Activated CD8-positive, alpha-beta memory T cell treated with anti-CD3 and anti-CD28 coated beads, Interleukin-2, amount 50 U/mL, for 4 hours (primary cell): ENCODE data around the gene MYO1E.

ENCODE experiments used
- DNase-seq: peaks from one replicate; pipeline ENCODE4 v3.0.0-alpha.2; 2020

MYO1E gene

DNA sequence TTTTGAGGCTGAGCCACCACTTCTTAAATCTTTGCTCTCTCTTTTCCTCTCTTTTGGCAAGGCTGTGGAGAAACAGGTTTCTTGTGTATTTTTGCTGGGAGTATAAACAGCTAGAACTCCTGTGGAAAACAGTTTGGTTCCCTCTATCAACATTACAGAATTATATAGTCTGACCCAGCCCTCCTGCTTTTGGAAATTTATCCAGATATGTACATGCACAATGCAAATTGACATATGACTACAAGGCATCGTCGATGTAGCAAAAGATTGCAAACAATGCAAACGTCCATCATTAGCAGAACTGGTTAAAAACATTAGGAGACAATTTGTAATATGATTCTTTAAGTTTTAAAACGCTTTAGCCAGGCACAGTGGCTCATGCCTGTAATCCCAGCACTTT is 12.5 kb upstream of the MYO1E start:
- DNase-seq, result no peak

DNA sequence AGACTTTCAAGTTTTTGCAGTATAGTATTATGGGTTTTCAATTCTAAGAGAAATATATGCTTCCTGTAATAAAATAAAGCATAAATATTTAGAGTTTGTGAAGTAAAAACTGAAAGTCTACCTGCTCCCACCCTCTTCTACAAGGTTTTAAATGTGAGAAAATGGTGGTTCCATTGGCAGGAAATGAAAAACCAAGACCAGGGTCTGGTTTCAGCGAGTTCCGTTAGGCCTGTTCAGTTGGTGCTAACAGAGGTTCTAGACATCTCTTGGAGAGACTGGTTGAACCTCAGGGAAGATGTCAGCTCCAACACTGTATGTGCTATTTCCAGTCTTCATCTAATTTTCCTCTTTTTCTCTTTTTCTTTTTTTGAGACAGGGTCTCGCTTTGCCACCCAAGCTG is 11.8 kb upstream of the MYO1E start:
- DNase-seq, result no peak

DNA sequence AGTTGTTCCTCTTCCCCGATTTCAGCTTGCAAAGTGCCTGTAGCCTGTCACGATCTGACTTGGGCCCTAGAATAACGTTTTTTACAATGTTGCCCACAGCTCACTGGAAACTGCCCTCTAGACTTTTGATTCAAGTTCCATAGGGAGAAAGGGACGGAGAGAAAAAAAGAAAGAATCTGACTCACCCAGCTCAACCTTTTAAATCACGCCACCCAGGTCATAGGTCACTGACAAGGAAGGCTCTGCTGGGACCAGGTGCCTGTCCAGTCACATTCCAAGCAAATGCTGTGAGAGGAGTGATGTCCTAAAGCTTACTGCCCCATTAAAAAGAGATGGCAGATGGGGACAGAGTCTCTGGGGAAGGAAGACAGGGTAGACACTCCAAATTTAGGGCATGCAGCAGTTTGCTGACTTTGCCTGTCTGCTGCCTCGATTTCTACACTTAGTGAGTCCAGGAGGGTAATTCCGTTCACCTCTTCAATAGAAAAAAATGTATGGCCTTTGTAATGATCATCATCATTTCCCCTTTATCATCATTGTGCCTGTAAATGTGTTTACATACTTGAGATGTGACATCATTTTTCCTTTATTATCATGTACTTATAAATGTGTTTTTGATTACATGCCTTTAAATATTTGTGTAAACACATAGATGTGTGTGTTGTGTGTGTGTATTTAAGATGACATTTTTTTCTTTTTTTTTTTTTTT is 8.4 kb upstream of the MYO1E start:
- no peak for DNase-seq

DNA sequence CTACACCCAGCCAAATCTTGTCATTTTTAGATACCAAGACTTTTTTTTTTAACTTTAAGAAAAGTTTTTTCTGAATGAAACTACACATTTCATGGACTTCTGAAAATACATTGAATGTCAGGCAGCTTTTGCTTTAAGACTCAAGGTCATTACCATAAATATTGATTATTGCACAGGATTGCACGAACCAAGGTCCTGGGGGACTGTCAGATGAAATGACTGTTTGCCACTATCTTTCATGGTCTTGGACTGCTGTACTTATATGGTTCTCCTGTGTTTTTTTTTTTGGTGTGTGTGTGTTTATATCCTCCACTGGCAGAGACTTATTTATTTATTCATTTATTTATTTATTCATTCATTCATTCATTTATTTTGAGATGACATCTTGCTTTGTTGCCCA is 6.9 kb upstream of the MYO1E start:
- DNase-seq, result no peak

DNA sequence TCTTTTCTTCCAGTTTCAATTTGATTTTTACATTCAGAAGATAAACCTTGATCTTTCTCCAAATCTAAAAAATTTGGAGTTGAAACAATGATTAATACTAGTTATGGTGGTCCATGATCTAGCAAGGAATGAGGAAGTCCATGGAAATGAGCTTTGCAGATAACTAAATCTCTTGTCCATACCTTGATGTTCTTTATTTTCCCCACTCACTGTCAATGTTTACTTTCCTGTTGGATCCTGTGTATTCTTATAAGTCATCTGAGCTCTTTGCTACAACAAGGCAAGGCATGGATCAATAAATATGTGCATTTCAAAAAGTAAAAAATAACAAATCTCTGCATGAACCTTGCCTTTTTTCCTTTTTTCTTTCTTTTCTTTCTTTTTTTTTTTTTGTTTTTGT is 6.2 kb upstream of the MYO1E start:
- no peak for DNase-seq

DNA sequence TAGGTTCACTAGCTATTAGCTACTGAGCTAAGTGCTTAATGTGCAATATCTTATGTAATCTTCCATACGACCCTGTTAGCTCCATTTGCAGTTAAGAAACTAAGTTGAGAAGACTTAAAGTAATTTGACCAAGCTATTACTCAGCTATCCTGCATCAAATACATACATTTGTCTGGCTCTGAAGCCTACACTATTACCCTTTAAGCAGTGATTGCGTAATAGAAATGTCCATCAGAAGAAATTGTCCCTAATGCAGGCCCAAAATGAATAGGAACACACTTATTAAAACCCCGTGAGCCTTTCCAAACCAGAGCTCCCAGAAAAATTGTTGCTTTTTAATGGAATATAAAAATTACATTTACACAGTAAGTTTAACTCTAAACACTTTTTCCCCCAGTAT is 5.3 kb upstream of the MYO1E start:
- no peak for DNase-seq

DNA sequence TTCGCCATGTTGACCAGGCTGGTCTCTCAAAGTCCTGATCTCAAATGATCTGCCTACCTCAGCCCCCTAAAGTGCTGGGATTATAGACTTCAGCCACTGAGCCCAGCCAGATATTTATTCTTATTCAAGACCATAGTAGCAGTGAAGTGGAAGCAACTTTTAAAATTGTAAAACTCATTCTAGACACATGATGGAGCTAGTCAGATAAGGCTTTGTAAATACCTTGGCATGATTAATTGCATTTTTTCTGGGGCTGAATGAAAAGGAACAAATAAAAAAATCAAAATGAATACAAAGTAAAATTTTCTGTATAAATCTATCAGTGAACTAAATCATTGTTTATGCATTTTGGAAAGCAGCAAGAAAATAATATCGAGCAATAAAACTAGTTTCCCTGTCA is 4.1 kb upstream of the MYO1E start:
- no peak for DNase-seq

DNA sequence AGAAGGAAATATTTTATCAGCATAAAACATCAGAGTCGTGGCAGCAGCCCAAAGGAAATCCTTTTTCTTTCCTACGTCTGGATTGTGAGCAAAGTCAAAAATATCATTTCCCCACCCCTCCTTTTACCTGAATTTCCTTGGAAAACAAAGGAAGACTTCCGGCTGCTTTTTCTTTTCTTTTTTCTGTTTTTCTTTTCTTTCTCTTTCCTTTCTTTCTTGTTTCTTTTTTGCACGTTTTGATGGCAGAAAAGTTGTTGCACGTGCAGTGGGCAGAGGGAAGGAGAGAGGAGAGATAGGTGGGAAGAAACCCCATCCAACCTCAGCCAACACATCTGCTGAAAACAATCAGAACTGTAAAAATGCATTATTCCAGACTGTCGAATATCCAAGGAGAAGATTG is 544 bp upstream of the MYO1E start:
- no peak for DNase-seq

DNA sequence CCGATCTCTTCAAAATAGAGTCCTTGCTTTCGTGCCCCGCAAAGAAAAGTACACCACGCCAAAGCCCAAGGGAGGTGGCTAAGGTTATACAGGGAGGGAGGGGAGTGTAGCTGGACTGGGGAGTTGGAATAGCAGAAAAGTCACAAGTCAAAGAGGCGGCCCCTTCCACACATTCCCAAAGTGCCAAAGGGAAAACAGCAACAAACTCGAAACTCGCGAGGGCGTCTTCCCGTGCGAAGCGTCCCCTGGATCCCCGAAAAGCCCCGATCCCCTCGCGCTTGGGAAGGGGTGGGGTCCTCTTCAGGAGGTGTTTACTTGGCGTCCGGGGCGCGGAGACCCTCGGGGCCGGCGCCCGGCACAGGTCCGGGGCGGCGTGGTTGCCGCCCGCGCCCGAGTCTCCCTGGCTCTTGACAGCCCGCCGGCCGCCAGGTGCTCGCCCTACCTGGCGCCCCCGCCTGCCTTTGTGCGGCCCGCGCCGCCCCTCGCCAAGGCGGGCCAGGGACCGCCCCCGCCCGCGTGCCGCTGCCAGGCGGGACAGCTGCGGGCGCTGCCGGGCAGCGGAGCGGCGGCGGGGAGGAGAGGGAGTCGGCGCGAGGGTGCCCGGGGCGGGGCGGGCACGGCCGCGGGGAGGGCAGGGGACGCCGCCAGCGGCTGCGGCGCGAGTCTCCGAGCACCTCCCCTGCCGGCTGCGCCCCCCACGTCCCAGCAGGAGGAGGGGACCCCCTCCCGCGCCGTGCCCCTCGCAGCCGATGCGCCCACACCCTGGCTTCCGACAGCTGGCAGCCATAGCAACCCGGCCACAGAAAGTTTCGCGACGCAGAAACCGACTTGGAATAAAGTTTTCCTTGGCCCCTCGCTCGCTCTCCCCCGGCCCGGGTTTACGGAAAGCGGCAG is 966 bp downstream of the MYO1E start:
- DNase-seq, result no peak

DNA sequence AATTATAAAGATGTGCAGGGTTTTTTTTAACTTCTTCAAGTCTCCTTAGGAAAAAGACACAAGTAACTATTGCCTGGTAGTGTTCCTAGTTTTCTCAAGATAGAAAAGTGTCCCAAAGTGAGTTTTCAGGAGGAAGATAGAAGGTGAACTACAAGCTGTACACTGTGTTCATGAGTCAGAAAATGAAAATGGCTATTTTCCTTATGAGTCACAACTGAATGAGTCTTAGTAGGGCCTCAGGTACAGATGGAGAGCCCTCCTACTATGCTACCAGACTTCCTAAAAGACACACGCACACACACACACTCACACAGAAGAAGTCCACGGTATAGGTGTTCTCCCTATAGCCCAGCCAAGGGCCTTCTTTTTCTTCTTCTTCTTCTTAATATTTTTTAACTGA is 3.1 kb downstream of the MYO1E start:
- no peak for DNase-seq

DNA sequence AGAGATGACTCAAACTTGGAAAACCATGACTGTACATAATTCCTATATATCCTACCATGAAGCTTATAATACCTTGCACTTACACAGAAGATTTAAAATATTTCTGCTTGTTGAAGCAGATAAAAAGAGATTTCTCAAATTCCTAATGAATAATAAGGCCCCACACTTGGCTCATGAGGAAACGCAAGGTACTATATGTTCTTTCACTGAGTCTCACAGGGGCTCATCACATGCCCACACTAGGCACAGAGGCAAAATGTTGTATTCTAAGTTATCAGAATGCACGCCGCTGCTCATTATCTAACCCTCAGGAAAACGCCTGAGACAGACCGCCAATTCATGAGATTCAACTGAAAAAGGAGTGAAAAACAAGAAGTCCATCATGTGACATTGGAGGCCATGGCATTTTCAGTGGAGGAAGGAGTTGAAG is 5.6 kb downstream of the MYO1E start:
- DNase-seq, result no peak

DNA sequence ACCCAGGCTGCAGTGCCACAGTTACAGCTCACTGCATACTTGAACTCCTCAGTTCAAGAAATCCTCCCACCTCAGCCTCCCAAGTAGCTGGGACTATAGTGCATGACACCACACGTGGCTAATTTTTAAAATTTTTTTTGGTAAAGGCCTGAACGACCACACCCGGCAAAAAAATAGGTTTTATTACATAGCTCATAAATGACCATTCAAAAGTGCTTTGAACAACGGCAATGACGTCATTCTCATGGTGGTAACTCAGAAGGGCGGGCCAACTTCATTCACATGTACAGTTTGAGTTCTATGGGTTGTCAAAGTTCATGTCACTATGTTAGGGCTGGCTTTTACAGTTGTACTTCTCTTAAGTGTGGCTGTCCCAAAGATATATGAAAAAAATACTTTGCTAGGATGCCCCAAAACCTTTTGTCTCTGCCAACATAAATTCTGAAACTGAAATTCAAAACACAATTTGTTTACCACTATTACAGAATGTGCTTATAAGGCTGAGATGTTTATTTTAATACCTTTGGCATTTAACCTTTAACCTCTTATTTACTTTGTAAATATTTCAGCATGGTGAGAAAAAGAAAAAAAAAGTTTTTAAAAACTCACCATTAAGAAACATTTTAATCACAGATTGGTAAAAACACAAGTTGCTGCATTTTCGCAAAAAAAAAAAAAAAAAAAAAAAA is 6.2 kb downstream of the MYO1E start:
- no peak for DNase-seq

DNA sequence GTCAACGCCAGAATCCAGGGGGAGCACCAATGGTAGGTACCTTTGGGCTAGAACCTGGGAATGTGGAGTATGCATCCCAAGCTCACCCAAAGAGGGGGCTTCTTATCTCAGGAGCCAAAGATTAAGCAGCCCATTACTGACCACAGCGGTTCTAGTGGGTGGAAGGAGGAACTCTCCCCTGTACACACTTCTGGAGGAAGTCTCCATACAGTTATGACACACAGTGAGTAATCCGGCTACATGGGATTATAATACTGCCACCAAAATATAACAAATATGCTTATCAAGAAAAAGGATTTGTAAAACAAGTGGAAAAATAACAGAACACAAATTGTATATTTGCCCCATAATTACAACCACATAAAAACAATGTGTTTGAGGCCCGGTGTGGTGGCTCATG is 8.4 kb downstream of the MYO1E start:
- no peak for DNase-seq

DNA sequence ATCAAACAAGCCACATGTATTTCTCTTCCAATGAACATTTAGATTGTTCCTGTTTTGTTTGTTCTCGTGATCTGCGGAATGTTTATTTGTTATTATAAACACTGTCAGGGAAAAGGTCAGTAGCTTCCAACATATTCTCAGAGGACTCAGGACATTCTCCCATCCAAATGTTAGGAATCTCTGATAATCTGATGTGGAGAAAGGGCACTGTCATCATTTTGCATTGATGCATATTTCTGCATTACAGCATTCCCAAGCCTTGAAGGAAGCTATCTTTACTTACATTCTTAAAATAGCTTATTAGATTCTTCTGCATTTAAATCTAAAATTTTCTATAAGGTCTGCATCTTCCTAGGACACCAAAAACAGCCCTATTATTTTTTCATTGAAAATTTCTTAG is 10.3 kb downstream of the MYO1E start:
- no peak for DNase-seq

DNA sequence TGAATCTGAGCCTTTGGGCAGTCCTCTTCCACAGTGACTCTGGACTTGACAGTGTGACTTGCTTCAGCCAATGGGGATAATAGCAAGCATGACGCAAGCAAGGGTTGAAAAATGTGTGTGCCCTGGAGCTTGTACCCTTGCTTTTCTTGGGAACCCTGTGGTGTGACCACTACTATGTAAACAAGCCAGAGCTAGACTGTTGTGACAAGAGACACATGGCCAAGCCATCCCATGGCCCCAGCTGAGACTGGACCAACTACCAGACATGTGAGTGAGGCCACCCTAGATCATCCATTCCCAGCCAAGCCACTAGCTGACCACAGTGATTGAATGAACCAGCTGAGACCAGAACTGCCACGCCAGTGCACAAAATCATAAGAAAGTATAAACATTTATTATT is 11.8 kb downstream of the MYO1E start:
- DNase-seq, result no peak

DNA sequence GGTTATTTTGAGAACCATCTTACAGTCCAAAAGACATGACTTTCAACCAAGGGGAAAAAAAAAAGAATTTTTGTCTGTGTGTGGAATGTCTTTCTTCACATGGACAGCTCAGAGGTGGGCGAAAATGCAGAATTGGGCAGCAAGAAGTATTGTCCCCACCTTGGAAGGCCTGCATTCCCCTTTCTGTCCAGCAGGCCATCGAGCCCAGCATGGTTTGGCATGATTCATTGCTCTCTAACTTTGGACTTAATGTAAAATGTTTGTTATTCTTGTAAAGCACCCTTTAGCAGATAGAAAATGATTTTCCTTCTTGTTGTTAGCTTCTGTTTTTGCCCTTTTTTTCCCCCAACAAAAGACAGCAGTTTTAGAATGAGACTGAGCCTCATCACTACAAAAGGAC is 12.4 kb downstream of the MYO1E start:
- no peak for DNase-seq

DNA sequence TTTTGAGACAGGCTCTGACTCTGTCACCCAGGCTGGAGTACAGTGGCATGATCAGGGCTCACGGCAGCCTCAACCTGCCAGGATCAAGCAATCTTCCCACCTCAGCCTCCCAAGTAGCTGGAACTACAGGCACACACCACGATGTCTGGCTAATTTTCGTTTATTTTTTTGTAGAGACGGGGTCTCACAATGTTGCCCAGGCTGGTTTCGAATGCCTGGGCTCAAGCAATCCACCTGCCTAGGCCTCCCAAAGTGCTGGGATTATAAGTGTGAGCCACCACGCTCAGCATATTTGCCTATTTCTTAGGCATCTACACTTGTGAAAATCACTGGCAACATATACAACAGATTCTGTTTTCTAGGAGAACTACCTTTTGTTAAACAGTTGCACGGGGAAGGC is 16.9 kb downstream of the MYO1E start:
- no peak for DNase-seq

DNA sequence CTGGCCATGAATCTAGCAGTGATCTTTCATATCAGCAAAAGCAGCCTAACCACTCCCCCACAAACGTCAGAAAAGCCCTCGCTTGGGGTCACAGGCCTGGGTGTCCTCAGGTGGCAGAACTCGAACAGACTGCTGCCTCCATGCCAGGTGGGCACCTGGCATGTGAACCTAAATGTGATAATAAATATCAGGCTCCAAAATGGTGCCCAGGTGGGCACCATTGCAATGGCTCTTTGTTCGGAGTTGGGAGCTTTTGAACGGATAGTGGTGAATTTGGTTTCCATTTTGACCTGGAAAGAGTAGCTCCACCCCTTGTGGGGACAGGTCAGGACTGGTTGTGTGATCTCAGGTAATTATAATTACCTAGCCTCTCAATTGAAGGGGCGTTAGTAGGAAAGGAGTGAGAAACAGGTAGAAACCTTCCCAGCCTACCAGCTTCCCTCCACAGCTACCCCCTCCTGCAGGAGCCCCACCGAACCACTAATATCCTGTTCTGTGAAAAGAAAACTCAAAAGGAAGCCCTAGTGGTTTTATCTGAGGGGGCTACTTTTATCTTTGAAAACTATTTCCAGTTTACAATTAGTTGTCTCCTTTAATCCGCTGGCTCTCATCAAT is 18.1 kb downstream of the MYO1E start:
- DNase-seq, result no peak

DNA sequence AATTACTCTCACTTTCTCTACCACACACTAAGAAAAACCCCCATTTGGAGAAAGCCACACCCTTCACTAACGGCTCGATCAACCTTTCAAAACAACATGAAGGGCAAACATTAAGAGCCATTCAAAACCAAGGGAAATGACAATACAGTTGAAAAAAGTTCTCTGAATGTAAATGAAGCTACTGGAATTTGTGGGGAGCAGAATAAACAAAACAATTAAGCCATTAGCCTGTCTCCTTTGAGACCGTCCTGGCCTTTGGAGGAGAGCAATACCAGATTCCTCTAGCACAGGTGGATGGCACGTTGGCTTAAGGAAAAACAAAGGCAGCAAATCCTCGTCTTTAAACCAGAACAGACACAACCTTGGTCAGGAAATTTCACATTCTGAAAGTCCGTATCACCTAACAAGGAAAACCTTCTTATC is 18.7 kb downstream of the MYO1E start:
- DNase-seq, result no peak

DNA sequence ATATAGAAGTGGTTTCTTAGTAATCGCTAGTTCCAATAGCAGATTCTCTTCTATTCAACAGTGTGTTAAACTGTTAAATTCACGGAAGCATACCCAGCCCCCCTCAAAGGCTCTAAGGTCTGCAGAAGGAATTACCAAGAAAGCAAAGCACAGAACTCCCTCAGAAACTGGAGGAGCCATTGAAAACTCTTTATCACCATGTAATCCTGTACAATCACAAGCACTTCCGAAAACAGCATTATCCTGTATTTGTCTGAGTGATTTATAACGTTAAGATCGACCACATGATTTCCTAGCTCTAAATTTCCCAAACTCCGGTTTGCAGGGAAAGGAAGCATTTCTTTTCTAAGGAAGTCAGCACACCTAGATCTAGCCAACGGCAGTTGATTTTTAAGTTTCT is 20.0 kb downstream of the MYO1E start:
- DNase-seq, result no peak

DNA sequence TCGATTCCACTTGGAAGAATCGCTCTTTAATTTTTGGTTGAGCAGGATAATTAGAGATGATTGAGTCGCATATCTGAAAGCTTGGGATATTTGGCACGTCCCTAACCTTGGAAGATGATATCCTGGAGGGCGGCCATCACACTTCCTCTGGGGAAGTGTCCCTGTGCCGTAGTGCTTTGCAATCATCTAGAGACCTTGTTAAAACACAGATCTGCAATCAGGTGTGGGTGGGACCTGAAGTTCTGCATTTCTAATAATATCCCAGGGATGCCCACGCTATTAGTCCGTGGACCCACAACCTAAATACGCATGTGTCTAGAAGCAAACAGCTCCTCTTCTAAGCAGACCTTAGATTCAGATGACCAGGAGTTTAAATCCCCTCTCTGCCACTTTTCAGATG is 20.5 kb downstream of the MYO1E start:
- DNase-seq, result no peak

DNA sequence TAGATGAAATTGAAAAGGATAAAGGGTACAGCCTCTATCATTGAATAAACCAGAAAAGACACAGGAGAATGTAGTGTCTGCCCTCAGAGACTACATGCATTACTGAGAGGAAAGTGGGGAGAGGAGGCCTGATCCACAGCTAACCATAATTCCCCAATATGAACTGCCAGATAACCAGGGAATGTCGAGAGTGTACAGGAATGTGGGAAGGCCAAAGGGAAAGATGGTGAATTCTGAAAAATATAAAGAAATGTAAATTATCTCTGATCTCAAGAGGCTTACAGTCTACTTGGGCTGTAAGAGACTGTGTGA is 22.3 kb downstream of the MYO1E start:
- no peak for DNase-seq

DNA sequence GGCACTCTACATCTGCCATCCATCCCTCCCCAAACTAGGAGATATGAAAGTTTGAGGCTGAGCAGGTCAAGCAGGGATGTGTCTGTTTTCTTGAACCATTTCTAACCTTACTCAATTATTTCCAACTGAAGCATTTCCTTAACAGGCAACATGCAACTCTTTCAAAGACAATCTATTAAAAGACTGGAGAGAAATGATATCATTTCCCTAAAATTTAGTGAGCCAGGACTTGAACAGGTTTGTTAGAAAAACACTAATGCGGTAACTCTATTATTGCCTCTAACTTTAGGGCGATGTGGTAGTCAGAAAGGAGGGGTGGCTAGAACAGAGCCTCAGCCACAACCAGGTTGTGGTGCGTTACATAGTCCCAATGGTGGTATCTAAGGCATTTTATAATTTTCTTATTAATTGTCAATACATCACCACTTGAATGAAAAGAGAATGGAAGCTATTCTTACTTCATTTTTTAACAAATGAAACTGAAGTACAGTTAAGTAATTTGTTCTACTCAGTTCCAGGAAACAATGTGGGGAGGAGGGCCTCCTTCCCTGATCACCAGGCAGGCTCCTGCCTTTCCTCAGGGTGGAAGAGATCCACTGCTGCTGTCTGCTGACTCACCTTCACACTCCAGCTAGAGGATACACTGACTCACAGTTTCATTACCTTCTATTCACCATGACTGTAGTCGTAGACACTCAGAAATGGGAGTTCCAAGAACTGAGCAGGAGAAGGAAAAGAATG is 22.8 kb downstream of the MYO1E start:
- no peak for DNase-seq
